GM23248 (cell line): ENCODE data around the gene MEIOC.

Experiments
- EZH2 ChIP-seq: fragments of 200-600 bp; sonication (generic); IDR thresholded peaks from 2 replicates; pipeline ENCODE4 v1.6.1; 2018; ENCODE audit warnings: antibody characterized with exemption, mild to moderate bottlenecking; ENCODE audit not compliant: insufficient read depth, poor library complexity, severe bottlenecking
- EZH2phosphoT487 ChIP-seq: fragments of 200-600 bp; sonication (generic); IDR thresholded peaks from 2 replicates; pipeline ENCODE4 v1.6.1; 2018; ENCODE audit warnings: antibody characterized with exemption, moderate library complexity, mild to moderate bottlenecking, low read depth; ENCODE audit not compliant: insufficient read depth

DNA sequence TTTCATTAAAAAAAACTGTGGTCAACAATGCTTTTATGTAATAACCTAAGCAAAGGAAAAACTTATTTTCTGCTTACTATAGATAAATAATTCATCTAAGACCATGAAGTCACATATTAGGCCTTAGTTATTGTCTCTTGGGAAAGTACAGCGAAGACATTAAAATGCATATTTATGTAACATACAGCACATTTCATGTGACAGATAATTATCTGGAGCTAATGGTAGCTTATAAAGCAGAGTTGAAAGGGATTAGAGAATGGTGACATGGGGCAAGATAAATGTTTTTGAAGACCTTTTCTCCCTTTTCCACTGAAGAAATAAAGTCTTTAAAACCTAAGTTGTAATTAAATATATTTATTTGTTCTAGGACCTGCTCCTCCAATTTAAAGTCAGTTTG lies 9.7 kb downstream of the MEIOC start:
- TF ChIP-seq EZH2: no peak
- no peak for TF ChIP-seq EZH2phosphoT487
